ENCODE data around the gene DDX10.

The DDX10 gene

DNA sequence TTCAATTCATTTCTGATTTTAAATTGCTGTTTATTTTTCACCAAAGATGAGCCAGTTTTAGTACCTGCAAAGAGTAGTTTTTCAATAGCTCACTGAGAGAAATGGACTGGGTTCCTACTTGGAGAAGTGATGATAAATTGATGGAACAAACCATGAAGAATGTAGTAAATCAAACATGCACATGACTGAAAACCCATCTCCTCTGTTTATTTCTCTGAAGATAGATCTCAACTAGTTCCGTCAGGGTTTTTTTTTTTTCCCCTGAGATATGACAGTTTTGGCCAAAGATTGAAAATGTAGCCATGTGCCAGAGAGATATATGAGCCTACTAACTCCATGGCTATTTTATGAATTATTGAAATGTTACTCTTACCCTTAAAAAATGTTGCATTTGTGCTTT lies 239.6 kb downstream of the DDX10 start:
- DNase-seq, result no peak

DNA sequence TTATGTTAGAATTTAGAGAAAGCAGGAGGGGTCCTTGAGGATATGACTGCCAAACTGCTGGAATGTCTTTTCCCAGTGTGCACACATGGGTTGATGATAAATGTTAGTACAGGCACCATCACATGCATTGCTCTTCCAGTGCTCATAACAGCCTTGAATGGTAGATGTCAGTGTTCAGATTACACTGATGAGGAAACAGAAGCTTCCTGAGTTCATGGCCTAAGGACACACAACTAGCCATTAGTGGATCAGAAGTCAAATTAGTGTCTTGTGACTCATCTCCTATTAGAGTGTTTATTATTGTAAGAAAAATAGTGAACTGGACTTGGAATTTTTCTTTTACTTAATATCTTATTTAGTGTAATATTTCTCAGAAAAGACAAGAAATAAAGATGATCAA lies 241.5 kb downstream of the DDX10 start:
- DNase-seq, result no peak

- no peak for DNase-seq
Measured at GRCh38 chr11:108906826-108907225, 242.0 kb downstream of the DDX10 start.

GRCh38 chr11:108909041-108909440 lies 244.2 kb downstream of the DDX10 start:
- DNase-seq, result no peak

- DNase-seq, result no peak
Measured at GRCh38 chr11:108909921-108910320, 245.1 kb downstream of the DDX10 start.

GRCh38 chr11:108912581-108912980 lies 247.7 kb downstream of the DDX10 start:
- no peak for DNase-seq

GRCh38 chr11:108913204-108913603 lies 248.3 kb downstream of the DDX10 start:
- DNase-seq, result no peak

DNA sequence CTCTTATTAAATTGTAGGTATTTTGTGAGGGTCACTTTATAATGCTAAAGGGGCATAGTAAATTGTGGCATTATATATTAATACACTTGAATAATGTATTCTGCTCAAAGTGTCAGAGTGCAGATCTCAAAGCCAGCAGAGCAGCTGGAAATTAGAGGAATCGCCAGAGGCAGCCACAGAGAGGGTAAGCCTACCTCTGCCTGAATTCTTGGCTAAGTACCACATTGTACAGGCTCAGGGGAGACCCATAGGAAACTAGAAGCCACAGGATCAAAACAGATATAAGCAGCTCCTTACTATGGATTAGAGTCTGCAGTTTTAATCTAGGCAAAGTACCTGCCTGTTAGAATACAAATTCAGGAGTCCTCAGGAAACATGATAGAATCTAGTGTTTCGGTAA lies 249.3 kb downstream of the DDX10 start:
- DNase-seq, result no peak

- DNase-seq, result no peak
Measured at GRCh38 chr11:108914981-108915380, 250.1 kb downstream of the DDX10 start.

DNA sequence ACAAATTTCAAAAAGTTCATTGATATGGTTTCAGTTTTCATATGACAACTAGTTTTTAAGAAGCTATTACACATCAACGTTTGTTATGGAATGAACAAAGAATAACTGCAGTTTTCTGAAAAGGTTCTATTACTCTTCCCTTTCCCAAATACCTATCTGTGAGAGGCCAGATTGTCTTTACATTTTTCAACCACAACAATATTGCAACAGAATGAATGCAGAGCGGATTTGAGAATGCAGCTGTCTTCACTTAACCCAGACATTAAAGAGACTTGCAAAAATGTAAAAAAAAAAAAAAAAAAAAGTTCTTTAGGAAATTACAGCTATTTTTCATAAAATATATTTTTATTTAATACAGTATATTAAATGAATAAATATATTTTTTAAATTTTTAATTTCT lies 250.8 kb downstream of the DDX10 start:
- no peak for DNase-seq

GRCh38 chr11:108916290-108916689 lies 251.4 kb downstream of the DDX10 start:
- DNase-seq, result no peak

- no peak for DNase-seq
Measured at GRCh38 chr11:108916935-108917334, 252.1 kb downstream of the DDX10 start.

- DNase-seq, result no peak
Measured at GRCh38 chr11:108921211-108921610, 256.3 kb downstream of the DDX10 start.

DNA sequence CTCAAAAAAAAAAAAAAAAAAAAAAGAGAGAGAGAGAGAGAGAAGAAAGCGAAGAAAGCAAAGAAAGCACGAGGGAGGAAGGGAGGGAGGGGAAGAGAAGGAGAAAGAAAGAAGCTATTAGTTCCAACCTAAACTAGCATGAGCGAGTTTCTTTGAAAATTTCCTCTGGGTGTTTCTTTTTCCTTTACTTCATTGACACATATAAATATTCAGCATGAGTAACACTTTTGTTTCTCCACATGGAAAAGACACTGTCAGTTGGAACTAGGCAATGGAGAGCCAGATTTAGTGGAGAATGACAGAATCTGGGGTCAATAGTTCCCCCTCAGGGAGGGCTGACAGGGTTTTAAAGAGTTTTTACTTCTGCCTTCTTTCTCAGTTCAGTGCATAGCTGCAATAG lies 257.4 kb downstream of the DDX10 start:
- no peak for DNase-seq

DNA sequence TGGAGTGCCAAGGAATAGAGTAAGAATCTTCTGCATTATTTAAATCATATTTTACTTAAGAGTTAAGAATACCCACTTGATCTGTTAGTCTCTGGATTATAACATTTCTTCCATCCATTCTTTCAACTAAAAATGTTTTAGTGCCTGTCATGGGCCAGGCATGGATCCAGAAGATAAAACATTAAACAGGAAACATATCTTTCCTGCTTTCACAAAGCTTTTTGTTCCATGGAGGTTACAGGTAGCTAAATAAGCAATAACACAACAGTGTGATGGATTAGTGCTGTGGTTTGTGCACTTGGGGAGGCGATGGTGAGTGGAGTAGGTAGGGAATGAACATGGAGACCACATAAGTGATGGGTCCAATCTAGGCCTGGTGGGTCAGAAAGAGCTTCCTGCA lies 258.5 kb downstream of the DDX10 start:
- DNase-seq, result no peak

GRCh38 chr11:108926171-108926840 lies 261.4 kb downstream of the DDX10 start:
- DNase-seq, result no peak

GRCh38 chr11:108926841-108927577 lies 262.1 kb downstream of the DDX10 start:
- peak in 1 of 51 donors; percentile 34 for DNase-seq

- no peak for DNase-seq
Measured at GRCh38 chr11:108927791-108928545, 263.1 kb downstream of the DDX10 start.

DNA sequence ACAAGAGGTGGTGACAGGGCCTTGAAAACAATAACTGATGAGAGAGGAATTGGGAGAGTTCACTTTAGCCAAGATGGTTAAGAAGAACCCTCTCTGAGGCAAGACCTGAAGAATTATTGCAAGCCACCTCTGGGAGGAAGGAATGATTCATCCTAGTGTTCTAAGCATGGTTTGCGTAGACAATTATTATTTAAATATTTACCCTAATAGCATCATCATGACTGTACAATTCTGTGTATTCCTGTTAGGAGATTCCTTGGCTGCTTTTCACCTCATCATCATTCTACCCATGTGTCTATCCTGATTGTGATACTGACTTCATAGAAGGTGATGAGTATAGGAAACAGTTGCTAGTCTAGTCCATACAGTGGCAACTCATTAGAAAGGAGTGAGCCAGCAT lies 264.4 kb downstream of the DDX10 start:
- DNase-seq, result no peak

- DNase-seq, result no peak
Measured at GRCh38 chr11:108931168-108931567, 266.3 kb downstream of the DDX10 start.

DNA sequence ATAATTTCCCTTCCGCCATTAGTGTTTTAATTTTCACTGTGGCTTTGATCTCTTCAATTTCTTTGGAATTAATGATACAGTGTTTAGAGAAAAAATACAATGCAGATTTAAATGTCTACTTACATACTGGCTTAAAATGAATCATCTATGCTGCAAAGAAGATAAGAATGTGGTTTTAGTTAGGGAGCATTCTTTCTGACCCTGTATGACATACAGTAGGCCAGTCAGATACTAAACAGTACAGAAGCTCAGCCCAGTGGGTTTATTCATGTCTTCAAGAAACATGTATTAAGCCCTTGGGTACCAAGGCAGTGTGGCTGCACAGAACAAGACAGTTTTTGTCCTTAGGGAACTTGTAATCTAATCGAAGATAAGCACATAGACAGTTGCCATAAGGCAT lies 268.8 kb downstream of the DDX10 start:
- DNase-seq, result no peak

DNA sequence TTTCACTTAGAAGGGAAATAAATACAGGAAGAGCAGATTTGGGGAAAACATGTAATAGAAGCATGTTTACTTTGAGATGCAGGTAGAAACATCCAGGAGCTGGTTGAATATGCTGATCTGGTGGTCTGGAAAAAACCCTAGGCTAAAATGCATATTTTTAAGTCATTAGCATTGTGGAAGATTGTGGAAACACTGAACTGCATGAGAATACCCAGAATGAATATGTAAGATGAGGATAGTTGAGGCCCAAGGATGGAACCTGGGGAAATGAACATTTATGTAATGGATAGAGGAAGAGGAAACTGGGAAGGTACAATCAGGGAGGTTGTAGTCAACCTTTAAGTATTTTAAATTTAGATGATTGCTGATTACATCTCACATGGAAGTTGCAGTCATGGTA lies 269.4 kb downstream of the DDX10 start:
- DNase-seq, result no peak

DNA sequence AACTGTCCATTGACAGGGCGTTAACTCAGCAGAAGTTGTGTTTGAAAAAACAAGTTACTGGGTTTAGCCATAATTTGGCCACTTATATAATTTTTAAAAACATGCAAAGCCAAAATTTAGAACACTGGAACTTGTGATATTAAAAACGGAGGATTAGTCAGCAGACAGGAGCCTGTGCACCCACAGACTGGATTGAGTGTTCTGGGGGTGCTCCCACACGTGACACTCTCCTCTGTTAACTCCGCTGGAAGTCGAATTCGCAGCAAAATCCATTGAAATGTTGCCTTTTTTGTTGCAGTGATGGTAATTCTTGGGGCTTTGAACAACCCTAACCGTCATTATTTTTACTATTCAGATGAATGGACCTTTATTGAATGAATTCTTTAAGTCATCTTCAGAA lies 269.8 kb downstream of the DDX10 start:
- DNase-seq, result no peak

Data from hypothalamus (tissue), 51 donors.